SU-DHL-6 (cell line): ENCODE measurements around the gene SEH1L.

ENCODE experiments used
- EZH2phosphoT487 ChIP-seq: fragments of 200-600 bp; sonication (generic), shearing (Covaris generic); conservative IDR thresholded peaks from 2 replicates; pipeline ENCODE4 v1.6.1; 2018; ENCODE audit warnings: mild to moderate bottlenecking, antibody characterized with exemption, low read length, moderate library complexity, mixed read lengths
- TF ChIP-seq, protein P1 (sequence below): fragments of 200-600 bp; sonication (generic); IDR thresholded peaks from one replicate; pipeline ENCODE4 v1.5.1; 2017; ENCODE audit warnings: antibody characterized with exemption, mild to moderate bottlenecking, low read length, moderate library complexity; ENCODE audit not compliant: insufficient read depth, poor library complexity, severe bottlenecking

- TF ChIP-seq, protein P1, sequence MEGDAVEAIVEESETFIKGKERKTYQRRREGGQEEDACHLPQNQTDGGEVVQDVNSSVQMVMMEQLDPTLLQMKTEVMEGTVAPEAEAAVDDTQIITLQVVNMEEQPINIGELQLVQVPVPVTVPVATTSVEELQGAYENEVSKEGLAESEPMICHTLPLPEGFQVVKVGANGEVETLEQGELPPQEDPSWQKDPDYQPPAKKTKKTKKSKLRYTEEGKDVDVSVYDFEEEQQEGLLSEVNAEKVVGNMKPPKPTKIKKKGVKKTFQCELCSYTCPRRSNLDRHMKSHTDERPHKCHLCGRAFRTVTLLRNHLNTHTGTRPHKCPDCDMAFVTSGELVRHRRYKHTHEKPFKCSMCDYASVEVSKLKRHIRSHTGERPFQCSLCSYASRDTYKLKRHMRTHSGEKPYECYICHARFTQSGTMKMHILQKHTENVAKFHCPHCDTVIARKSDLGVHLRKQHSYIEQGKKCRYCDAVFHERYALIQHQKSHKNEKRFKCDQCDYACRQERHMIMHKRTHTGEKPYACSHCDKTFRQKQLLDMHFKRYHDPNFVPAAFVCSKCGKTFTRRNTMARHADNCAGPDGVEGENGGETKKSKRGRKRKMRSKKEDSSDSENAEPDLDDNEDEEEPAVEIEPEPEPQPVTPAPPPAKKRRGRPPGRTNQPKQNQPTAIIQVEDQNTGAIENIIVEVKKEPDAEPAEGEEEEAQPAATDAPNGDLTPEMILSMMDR = no peak
- no peak for TF ChIP-seq EZH2phosphoT487
These were observed 63.9 kb downstream of the SEH1L start for GRCh38 chr18:13011719-13012118.
